Lower leg skin (tissue), 4 donors: Measurements from ENCODE around the gene EXO1. TPM values are rescaled to one million over a fixed set of nuclear protein-coding genes. Genes with fewer than 3 reads are reported as not detected.

Experiments used
- DNase-seq, 2 donors: peaks; one replicate each; pipeline ENCODE4 v3.0.0-alpha.2; 2019; ENCODE audit warnings: low spot score in 2 of 2
- H3K4me3 ChIP-seq: fragments of 200-600 bp; sonication (generic); 2 replicates; pipeline ENCODE4 v1.5.1; 2017; ENCODE audit warnings: mild to moderate bottlenecking, low read depth; ENCODE audit not compliant: poor library complexity, severe bottlenecking
- POLR2A ChIP-seq, 2 donors: fragments of 450-650 bp; IDR thresholded peaks; one replicate each; pipeline ENCODE4 v1.6.1; 2016 to 2017; ENCODE audit warnings: antibody characterized with exemption in 2 of 2, mild to moderate bottlenecking in 1 of 2, moderate library complexity in 1 of 2
- WGBS, 2 donors: methylation state at CpG; one replicate each; pipeline ENCODE4 v1.1.5; 2018; 5-methylcytosine and 5-hydroxymethylcytosine counted together
- intact Hi-C: fragments of 100-400 bp; cut with DNase I; formaldehyde crosslinking; loops from one replicate; pipeline ENCODE4 v1.15.0; 2023; ENCODE audit warnings: low total_unique reads
- total RNA-seq, 4 donors: library from RNA; depleted of rRNA; stranded (reverse); fragments of >200 nt; gene quantifications; one replicate each; pipeline ENCODE4 v1.1.0, GENCODE V29; 2016
- TF ChIP-seq, protein P1 (sequence below), 3 donors: fragments of 450-650 bp; IDR thresholded peaks; one replicate each; pipeline ENCODE4 v1.5.1; 2016; ENCODE audit warnings: antibody characterized with exemption in 3 of 3, mild to moderate bottlenecking in 3 of 3, moderate library complexity in 2 of 3

The EXO1 gene
- total RNA-seq, 4 donors from 2014 or later: 0.52 to 1.2 TPM; not detected in 2

DNA sequence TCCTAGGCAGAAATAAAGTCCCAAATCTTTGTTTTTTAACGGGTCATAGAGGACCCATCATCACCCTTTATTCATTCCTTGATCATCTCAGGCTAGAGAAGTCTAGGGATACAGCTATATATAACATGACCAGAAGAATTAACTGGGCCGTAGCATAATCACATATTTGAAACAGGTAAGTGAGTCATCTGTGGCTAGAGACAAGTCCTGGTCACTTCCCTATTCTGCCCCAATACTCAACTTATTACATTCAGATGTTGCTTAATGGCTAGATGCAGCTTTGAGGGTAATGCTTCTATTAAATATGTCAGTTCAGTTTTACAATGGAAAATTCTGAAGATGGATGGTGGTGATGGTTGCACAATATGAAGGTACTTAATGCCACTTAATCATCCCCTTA lies 47.0 kb downstream of the EXO1 start:
- TF ChIP-seq POLR2A (IDR thresholded peaks at IDR 0.05): no peak
- TF ChIP-seq, protein P1, sequence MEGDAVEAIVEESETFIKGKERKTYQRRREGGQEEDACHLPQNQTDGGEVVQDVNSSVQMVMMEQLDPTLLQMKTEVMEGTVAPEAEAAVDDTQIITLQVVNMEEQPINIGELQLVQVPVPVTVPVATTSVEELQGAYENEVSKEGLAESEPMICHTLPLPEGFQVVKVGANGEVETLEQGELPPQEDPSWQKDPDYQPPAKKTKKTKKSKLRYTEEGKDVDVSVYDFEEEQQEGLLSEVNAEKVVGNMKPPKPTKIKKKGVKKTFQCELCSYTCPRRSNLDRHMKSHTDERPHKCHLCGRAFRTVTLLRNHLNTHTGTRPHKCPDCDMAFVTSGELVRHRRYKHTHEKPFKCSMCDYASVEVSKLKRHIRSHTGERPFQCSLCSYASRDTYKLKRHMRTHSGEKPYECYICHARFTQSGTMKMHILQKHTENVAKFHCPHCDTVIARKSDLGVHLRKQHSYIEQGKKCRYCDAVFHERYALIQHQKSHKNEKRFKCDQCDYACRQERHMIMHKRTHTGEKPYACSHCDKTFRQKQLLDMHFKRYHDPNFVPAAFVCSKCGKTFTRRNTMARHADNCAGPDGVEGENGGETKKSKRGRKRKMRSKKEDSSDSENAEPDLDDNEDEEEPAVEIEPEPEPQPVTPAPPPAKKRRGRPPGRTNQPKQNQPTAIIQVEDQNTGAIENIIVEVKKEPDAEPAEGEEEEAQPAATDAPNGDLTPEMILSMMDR (IDR thresholded peaks at IDR 0.05): no peak
- no peak overlapping the region for H3K4me3 ChIP-seq
- intact Hi-C loops: no loop called here
- no peak for DNase-seq
- 75 to 76% methylated on average over 2 of the region's 2 CpGs for WGBS, 2 donors

DNA sequence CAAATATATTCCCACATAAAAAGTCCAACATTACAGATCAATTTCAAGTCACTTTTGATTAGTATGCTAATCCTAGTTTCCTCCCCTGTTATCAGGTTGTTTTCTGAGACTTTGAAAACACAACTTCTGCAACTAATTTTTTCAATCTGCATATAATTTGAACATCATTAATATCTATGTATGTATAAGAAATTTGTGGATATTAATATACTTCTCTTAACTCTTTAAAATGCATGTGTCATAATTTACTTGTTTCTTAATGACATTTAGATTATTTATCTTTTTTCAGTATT lies 48.6 kb downstream of the EXO1 start:
- intact Hi-C loops: no loop called here
- no peak for TF ChIP-seq POLR2A (IDR thresholded peaks at IDR 0.05)
- TF ChIP-seq, protein P1 (IDR thresholded peaks at IDR 0.05): no peak
- H3K4me3 ChIP-seq: no peak overlapping the region
- DNase-seq: no peak

DNA sequence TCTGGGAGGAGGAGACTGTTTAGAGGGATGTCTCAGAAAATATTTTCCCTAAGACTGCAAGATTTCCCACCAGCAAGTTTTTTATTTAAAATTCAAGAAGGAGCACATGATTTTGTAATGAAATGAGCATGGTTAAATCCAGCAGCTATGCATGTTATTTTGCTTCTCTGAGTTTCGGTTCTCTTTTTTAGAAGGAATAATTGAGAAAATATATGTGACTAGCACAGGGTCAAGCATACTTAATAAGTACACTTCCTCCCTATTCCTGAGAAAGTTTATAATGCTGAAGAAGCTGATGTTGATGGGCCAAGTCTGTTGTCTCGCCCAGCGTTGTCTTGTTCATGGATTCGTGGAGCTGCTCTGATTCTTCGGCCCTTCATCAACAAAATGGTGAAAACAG lies 51.2 kb downstream of the EXO1 start:
- WGBS, 2 donors: 90 to 92% methylated on average over 5 of the region's 5 CpGs
- H3K4me3 ChIP-seq: no peak overlapping the region
- DNase-seq: no peak
- intact Hi-C loops: no loop called here
- TF ChIP-seq, protein P1 (IDR thresholded peaks at IDR 0.05): no peak

- no peak overlapping the region for H3K4me3 ChIP-seq
- intact Hi-C loops: no loop called here
- TF ChIP-seq, protein P1 (IDR thresholded peaks at IDR 0.05): no peak
- TF ChIP-seq POLR2A (IDR thresholded peaks at IDR 0.05): no peak
- no peak for DNase-seq
Observed at GRCh38 chr1:241900381-241900780, 52.4 kb downstream of the EXO1 start.

DNA sequence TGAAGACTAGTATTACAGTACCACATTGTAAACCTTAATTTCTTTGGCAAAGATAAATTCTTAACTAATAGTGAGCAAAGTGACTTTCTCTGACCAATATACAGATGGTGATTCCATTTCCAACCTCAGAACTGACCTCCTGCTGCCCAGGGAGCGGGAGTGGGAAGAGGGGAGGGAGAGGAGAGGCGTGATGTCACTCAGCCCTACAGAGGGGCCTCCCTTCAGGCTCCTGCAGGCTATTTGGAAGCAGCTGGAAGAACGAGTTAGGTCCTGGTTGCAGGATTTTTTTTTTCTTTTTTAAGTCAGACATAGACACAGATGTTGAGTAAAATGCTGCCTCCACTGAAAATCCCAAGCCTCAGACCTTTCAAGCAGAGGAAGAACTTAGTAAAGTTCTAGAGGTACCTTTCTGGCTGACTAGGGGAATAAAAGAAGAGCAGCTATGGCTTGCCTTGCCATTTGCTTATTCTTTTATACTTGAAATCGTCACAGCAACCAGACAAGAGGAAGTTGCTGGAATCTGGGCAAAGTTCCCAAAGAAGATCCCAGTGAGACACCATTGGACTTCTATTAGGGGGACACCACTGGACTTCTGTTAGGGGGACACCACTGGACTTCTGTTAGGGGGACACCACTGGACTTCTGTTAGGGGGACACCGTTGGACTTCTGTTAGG lies 54.5 kb downstream of the EXO1 start:
- intact Hi-C loops: no loop called here
- DNase-seq: peak in 1 of 2 donors; percentile 29
- TF ChIP-seq, protein P1 (IDR thresholded peaks at IDR 0.05): no peak
- TF ChIP-seq POLR2A (IDR thresholded peaks at IDR 0.05): no peak
- 50 to 52% methylated on average over 5 of the region's 5 CpGs for WGBS, 2 donors
- H3K4me3 ChIP-seq: no peak overlapping the region

- WGBS, 2 donors: 94 to 97% methylated on average over 7 of the region's 7 CpGs
- DNase-seq: no peak
- H3K4me3 ChIP-seq: no peak overlapping the region
- TF ChIP-seq POLR2A (IDR thresholded peaks at IDR 0.05): no peak
- TF ChIP-seq, protein P1 (IDR thresholded peaks at IDR 0.05): no peak
- intact Hi-C loops: no loop called here
Observed at GRCh38 chr1:241916196-241916595, 68.2 kb downstream of the EXO1 start.
